OCI-LY3 (cell line): ENCODE measurements around the gene TMCO6.

Source experiments
- H2AFZ ChIP-seq: fragments of 200-600, 300-600 bp; shearing (Covaris generic); 2 replicates; pipeline ENCODE4 v1.6.0; 2014; ENCODE audit warnings: antibody characterized with exemption, low read depth, low read length
- H3K27ac ChIP-seq: fragments of 200-600, 300-600 bp; sonication (generic); 2 replicates; pipeline ENCODE4 v1.5.1; 2014; ENCODE audit warnings: mild to moderate bottlenecking, low read length, moderate library complexity, mixed read lengths
- H3K27me3 ChIP-seq: fragments of 200-600, 300-600 bp; sonication (generic); 2 replicates; pipeline ENCODE4 v1.6.1; 2014; ENCODE audit warnings: low read depth, low read length, mixed read lengths
- H3K36me3 ChIP-seq: fragments of 200-600, 300-600 bp; sonication (generic); replicated peaks from 2 replicates; pipeline ENCODE3; 2014; ENCODE audit warnings: low read depth, low read length, mixed read lengths
- H3K4me1 ChIP-seq: fragments of 300-600, 200-600 bp; sonication (generic); 2 replicates; pipeline ENCODE4 v1.6.1; 2014; ENCODE audit warnings: low read length, mixed read lengths
- H3K4me2 ChIP-seq: fragments of 200-600, 300-600 bp; sonication (generic); 2 replicates; pipeline ENCODE4 v1.6.1; 2014; ENCODE audit warnings: low read length, mixed read lengths
- H3K4me3 ChIP-seq: fragments of 300-600, 200-600 bp; sonication (generic); 2 replicates; pipeline ENCODE4 v1.5.1; 2014; ENCODE audit warnings: antibody characterized with exemption, mild to moderate bottlenecking, low read length, moderate library complexity
- H3K79me2 ChIP-seq: fragments of 300-600, 200-600 bp; shearing (Covaris generic); 2 replicates; pipeline ENCODE4 v1.6.1; 2014; ENCODE audit warnings: mild to moderate bottlenecking, low read length, mixed read lengths
- H3K9ac ChIP-seq: fragments of 300-600, 200-600 bp; shearing (Covaris generic); 2 replicates; pipeline ENCODE4 v1.6.0; 2014; ENCODE audit warnings: mild to moderate bottlenecking, low read length, moderate library complexity
- H3K9me3 ChIP-seq: fragments of 200-600, 300-600 bp; shearing (Covaris generic); 2 replicates; pipeline ENCODE4 v1.6.1; 2014; ENCODE audit warnings: low read length, mixed read lengths; ENCODE audit not compliant: insufficient read depth
- H4K20me1 ChIP-seq: fragments of 200-600, 300-600 bp; sonication (generic); 2 replicates; pipeline ENCODE4 v1.6.1; 2016; ENCODE audit warnings: low read length, mixed read lengths; ENCODE audit not compliant: insufficient read depth
- EZH2phosphoT487 ChIP-seq: fragments of 200-600 bp; shearing (Covaris generic); IDR thresholded peaks from 2 replicates; pipeline ENCODE4 v1.6.1; 2018; ENCODE audit warnings: antibody characterized with exemption, mixed run types, low read depth
- TF ChIP-seq, protein P1 (sequence below): fragments of 200-600, 300-600 bp; sonication (generic); IDR thresholded peaks from 2 replicates; pipeline ENCODE4 v1.5.1; 2014; ENCODE audit warnings: antibody characterized with exemption, low read length, low read depth

Gene TMCO6

DNA sequence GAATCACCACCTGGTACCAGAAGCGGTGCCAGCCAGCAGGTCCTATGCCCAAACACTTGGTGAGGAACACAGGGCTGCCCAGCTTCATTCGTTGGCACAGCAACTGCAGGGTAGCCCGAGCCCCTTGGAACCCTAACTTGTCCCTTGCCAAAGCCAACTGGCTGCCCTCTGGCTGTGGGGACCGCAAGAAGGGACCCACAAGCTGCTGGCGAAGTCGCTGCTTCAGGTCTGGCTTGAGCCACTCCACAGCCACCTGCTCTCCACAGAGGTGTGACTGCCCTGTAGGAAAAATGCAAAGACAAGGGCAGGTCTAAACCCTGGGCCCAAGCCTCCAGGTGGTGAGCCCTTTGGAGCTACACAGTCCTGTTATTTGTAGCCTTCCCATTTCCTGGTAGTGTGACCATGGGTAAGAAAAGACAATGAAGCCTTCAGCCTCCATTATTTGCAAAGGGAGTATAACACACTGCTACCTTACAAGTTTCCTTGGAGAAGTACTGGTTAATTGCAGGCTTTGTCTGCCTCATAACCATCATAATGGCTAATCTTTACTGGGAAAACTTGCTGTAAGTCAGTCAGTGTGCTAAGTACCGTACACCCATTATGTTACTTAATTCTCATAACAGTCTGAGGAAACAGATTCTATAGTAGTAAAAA is 32.3 kb downstream of the TMCO6 start:
- Histone ChIP-seq H3K79me2 (peaks cover 3% of the 10 kb centered on the region; the same call in 1 of the 2 replicates), H3K4me1 (no peaks in the 10 kb centered on the region), H3K27ac (no peak overlapping the region), H2AFZ (no peak overlapping the region), H3K36me3 (peaks cover 11% of the 10 kb centered on the region), H4K20me1 (no peaks in the 10 kb centered on the region), H3K9me3 (no peaks in the 10 kb centered on the region), H3K4me3 (no peak overlapping the region), H3K9ac (no peak overlapping the region), H3K27me3 (no peaks in the 10 kb centered on the region), H3K4me2 (no peak overlapping the region)
- TF ChIP-seq, protein P1, sequence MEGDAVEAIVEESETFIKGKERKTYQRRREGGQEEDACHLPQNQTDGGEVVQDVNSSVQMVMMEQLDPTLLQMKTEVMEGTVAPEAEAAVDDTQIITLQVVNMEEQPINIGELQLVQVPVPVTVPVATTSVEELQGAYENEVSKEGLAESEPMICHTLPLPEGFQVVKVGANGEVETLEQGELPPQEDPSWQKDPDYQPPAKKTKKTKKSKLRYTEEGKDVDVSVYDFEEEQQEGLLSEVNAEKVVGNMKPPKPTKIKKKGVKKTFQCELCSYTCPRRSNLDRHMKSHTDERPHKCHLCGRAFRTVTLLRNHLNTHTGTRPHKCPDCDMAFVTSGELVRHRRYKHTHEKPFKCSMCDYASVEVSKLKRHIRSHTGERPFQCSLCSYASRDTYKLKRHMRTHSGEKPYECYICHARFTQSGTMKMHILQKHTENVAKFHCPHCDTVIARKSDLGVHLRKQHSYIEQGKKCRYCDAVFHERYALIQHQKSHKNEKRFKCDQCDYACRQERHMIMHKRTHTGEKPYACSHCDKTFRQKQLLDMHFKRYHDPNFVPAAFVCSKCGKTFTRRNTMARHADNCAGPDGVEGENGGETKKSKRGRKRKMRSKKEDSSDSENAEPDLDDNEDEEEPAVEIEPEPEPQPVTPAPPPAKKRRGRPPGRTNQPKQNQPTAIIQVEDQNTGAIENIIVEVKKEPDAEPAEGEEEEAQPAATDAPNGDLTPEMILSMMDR = no peak
- TF ChIP-seq EZH2phosphoT487 = no peak

DNA sequence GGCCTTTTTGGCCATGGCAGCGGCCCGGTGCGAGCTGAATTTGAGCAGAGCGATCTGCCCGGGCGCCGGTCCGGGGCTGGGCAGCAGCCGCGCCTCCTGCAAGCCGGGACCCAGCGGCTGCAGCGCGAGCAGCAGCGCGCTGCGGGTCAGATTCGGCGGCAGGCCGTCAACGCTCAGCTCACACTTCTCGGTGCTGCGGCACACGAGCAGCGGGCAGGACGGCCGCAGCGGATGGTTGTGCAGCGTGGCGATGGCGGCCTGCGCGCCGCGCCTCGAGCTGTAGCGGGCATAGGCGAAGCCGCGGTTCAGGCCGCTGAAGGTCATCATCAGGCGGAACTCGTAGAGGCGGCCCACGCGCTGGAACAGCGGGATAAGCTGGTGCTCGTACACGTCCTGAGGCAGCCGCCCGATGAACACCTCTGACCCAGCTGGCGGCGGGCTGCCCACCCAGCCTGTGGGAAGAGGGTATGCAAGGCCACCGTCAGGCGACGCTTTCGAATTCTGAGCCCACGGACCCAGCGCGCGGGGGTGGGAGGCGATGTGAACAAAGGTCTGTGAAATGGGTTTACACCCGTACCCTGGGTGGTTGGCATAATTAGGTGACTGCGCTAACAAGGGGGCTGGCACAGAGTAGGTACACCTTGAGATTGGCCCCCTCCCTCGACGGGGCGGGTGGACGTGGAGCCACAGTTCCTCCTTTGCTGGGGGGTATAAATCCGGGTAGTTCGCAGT is 33.4 kb downstream of the TMCO6 start:
- Histone ChIP-seq H3K4me2 (no peak overlapping the region), H3K79me2 (no peaks in the 10 kb centered on the region), H3K4me1 (no peaks in the 10 kb centered on the region), H3K27ac (no peak overlapping the region), H3K4me3 (no peak overlapping the region), H3K36me3 (peaks cover 8% of the 10 kb centered on the region), H3K27me3 (no peaks in the 10 kb centered on the region), H3K9ac (no peak overlapping the region), H3K9me3 (no peaks in the 10 kb centered on the region), H2AFZ (no peak overlapping the region), H4K20me1 (no peaks in the 10 kb centered on the region)
- TF ChIP-seq EZH2phosphoT487 = no peak
- TF ChIP-seq, protein P1 = no peak

- no peak within 1 kb of the TSS for H3K9ac ChIP-seq
- H3K36me3 ChIP-seq = peaks cover 8% of the 10 kb centered on the region
These were observed 34.1 kb downstream of the TMCO6 start, which contains the start of gene DND1 for GRCh38 chr5:140673187-140673976. Gene DND1, minus strand, starts transcription at chr5:140673576. Its CDS starts 34 bp downstream, at chr5:140673542.

More at GRCh38 chr5:140673187-140673976, 34.1 kb downstream of the TMCO6 start, which contains the start of gene DND1:
- H3K4me2 ChIP-seq = no peak within 1 kb of the TSS
- H3K79me2 ChIP-seq = no peaks in the 10 kb centered on the region
- H3K27ac ChIP-seq = no peak within 1 kb of the TSS
- TF ChIP-seq EZH2phosphoT487 = no peak
- TF ChIP-seq, protein P1 = no peak
- H3K27me3 ChIP-seq = no peaks in the 10 kb centered on the region
- no peaks in the 10 kb centered on the region for H3K9me3 ChIP-seq
- H3K4me1 ChIP-seq = no peaks in the 10 kb centered on the region
- no peak within 1 kb of the TSS for H2AFZ ChIP-seq
- no peaks in the 10 kb centered on the region for H4K20me1 ChIP-seq
- H3K4me3 ChIP-seq = no peak within 1 kb of the TSS
